Measurements from ENCODE around the gene TMIGD1. TPM values are rescaled to one million over a fixed set of nuclear protein-coding genes. Genes with fewer than 3 reads are reported as not detected.

Gene TMIGD1
- total and polyA plus RNA-seq, 10 donors, result not detected

GRCh38 chr17:30341703-30342249 is 7.9 kb upstream of the TMIGD1 start:
- Histone ChIP-seq H3K36me3 (no peaks in the 10 kb centered on the region), H3K4me1 (peaks cover 5 to 51% (median 15%) of the 10 kb centered on the region in 6 donors), H3K27me3 (replicated peaks in 1 of 7) (no peaks in the 10 kb centered on the region), H3K9me3 (no peaks in the 10 kb centered on the region), H3K27ac (no peak overlapping the region), H3K4me3 (no peak overlapping the region)
- TF ChIP-seq POLR2AphosphoS5 (IDR thresholded peaks at IDR 0.05) (no peak), POLR2A (IDR thresholded peaks at IDR 0.05) (no peak), CTCF (IDR thresholded peaks at IDR 0.05 in 8 of 11, conservative IDR thresholded peaks at IDR 0.05 in 3 of 11) (no peak)
- WGBS, 5 donors, result 87 to 94% (median 89%) methylated on average over 5 of the region's 5 CpGs
- no peak for DNase-seq
- intact Hi-C loops (cut with DNase I; ENCODE audit: low total_unique reads), result no loop called here

GRCh38 chr17:30340801-30341356 is 7.0 kb upstream of the TMIGD1 start:
- Histone ChIP-seq H3K4me3 (no peak overlapping the region), H3K27ac (peak overlapping the region in 7 of 8 donors; percentile 21 to 61 (median 50)), H3K36me3 (no peaks in the 10 kb centered on the region), H3K4me1 (peaks cover 5 to 49% (median 15%) of the 10 kb centered on the region in 6 donors), H3K9me3 (no peaks in the 10 kb centered on the region), H3K27me3 (replicated peaks in 1 of 7) (no peaks in the 10 kb centered on the region)
- intact Hi-C loops (cut with DNase I; ENCODE audit: low total_unique reads), result no loop called here
- WGBS, 5 donors, result 26 to 59% (median 40%) methylated on average over 6 of the region's 6 CpGs
- no peak for DNase-seq
- no peak for TF ChIP-seq POLR2A (IDR thresholded peaks at IDR 0.05)
- TF ChIP-seq POLR2AphosphoS5 (IDR thresholded peaks at IDR 0.05), result no peak
- no peak for TF ChIP-seq CTCF (IDR thresholded peaks at IDR 0.05 in 8 of 11, conservative IDR thresholded peaks at IDR 0.05 in 3 of 11)

- no peaks in the 10 kb centered on the region for H3K36me3 ChIP-seq
- H3K4me1 ChIP-seq, result peaks cover 5 to 32% (median 13%) of the 10 kb centered on the region in 6 donors
- no peak for TF ChIP-seq CTCF (IDR thresholded peaks at IDR 0.05 in 8 of 11, conservative IDR thresholded peaks at IDR 0.05 in 3 of 11)
- TF ChIP-seq POLR2AphosphoS5 (IDR thresholded peaks at IDR 0.05), result no peak
- TF ChIP-seq POLR2A (IDR thresholded peaks at IDR 0.05), result no peak
- no peak for DNase-seq
- intact Hi-C loops (cut with DNase I; ENCODE audit: low total_unique reads), result loop anchor here (10.0 kb wide), 1 partner anchor 234 kb away; no protein-coding TSS in a partner anchor
- no peaks in the 10 kb centered on the region for H3K27me3 ChIP-seq (replicated peaks in 1 of 7)
- H3K4me3 ChIP-seq, result no peak overlapping the region
- peak overlapping the region in 3 of 8 donors; percentile 59 to 74 (median 69) for H3K27ac ChIP-seq
- WGBS, 5 donors, result 81 to 89% (median 85%) methylated on average over 2 of the region's 2 CpGs
- H3K9me3 ChIP-seq, result no peaks in the 10 kb centered on the region
Observed at GRCh38 chr17:30339086-30339485, 5.2 kb upstream of the TMIGD1 start.

- H3K9me3 ChIP-seq, result no peaks in the 10 kb centered on the region
- TF ChIP-seq POLR2A (IDR thresholded peaks at IDR 0.05) (no peak), POLR2AphosphoS5 (IDR thresholded peaks at IDR 0.05) (no peak), CTCF (IDR thresholded peaks at IDR 0.05 in 8 of 11, conservative IDR thresholded peaks at IDR 0.05 in 3 of 11) (no peak)
- peaks cover 5 to 31% (median 13%) of the 10 kb centered on the region in 6 donors for H3K4me1 ChIP-seq
- H3K27me3 ChIP-seq (replicated peaks in 1 of 7), result no peaks in the 10 kb centered on the region
- H3K4me3 ChIP-seq, result no peak overlapping the region
- intact Hi-C loops (cut with DNase I; ENCODE audit: low total_unique reads), result loop anchor here (10.0 kb wide), 1 partner anchor 233 kb away; no protein-coding TSS in a partner anchor
- H3K36me3 ChIP-seq, result no peaks in the 10 kb centered on the region
- WGBS, 5 donors, result 88 to 100% (median 94%) methylated on average over 1 of the region's 1 CpG
- DNase-seq, result no peak
- peak overlapping the region in 5 of 8 donors; percentile 27 to 74 (median 63) for H3K27ac ChIP-seq
Observed at GRCh38 chr17:30337393-30337999, 3.6 kb upstream of the TMIGD1 start.
